OCI-LY1 (cell line): ENCODE measurements around the gene KDM4B.

ENCODE experiments used
- CTCF ChIP-seq: fragments of 200-600 bp; sonication (generic), shearing (Covaris generic); IDR thresholded peaks from 2 replicates; pipeline ENCODE4 v1.5.1; 2017; ENCODE audit warnings: mild to moderate bottlenecking, antibody characterized with exemption, low read length, moderate library complexity, mixed read lengths
- EZH2 ChIP-seq: fragments of 200-600 bp; sonication (generic), shearing (Covaris generic); IDR thresholded peaks from 2 replicates; pipeline ENCODE4 v1.8.0; 2017; ENCODE audit warnings: borderline replicate concordance, mixed run types, mild to moderate bottlenecking, antibody characterized with exemption, low read length, moderate library complexity, mixed read lengths

GRCh38 chr19:5117421-5117820 is 148.5 kb downstream of the KDM4B start:
- no peak for TF ChIP-seq CTCF
- no peak for TF ChIP-seq EZH2
